GM19099 (cell line): ENCODE data around the gene FGGY.

Source experiments
- POLR2A ChIP-seq: IDR thresholded peaks from 3 replicates; pipeline ENCODE4 v1.6.1; 2011; ENCODE audit warnings: low read depth; ENCODE audit not compliant: insufficient read length; ENCODE audit errors: extremely low read depth

FGGY gene

GRCh38 chr1:59378621-59379370 is 81.9 kb downstream of the FGGY start:
- TF ChIP-seq POLR2A, result no peak

DNA sequence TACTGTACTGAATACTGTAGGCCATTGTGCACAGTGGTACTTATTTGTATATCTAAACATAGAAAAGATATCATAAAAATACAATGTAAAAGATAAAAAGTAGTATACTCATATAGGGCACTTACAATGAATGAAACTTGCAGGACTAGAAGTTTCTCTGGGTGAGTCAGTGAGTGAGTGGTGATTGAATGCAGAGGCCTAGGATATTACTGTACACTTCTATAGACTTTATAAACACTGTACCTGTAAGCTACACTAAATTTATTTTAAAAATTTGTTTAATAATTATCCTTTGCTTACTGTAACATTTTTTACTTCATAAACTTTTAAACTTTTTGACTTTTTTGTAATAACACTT is 82.5 kb downstream of the FGGY start:
- no peak for TF ChIP-seq POLR2A

DNA sequence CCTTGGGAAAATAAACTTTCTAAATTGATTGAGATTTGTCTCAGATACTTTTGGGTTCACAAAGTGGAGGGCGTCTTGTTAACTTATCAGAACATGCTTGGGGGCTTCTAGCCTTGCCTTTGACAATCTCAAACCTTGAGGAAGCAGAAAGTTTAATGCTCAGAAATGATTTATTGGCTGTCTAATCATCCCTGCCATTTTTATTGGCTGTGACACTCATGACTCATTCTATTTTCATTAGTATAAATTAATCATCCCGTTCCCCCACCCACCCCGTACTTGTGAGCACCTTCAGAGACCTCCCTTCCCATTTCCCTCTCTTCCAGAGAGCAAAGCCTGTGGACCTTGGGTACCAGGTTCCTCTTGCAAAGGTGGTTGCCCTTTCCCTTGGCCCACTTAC is 87.1 kb downstream of the FGGY start:
- no peak for TF ChIP-seq POLR2A

DNA sequence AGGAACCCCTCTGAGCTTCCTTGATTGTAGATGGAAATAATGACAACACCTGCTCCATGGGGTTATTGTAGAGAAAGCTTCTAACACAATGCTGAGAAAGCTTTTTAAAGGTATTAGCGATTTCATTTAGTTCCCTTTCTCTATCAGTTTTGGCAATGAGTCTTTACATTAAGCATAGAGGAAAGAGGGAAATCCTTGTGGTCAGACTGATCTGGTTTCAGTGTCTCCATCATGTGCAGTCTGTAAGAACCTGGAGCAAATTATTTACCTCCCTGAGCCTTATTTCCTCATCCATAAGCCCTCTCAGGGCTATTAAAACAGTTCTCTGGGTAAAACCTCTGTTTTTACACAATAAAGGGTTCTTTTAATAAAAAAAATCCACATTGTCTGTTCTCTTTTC is 87.5 kb downstream of the FGGY start:
- no peak for TF ChIP-seq POLR2A

- no peak for TF ChIP-seq POLR2A
These were observed 91.3 kb downstream of the FGGY start for GRCh38 chr1:59388191-59388590.

DNA sequence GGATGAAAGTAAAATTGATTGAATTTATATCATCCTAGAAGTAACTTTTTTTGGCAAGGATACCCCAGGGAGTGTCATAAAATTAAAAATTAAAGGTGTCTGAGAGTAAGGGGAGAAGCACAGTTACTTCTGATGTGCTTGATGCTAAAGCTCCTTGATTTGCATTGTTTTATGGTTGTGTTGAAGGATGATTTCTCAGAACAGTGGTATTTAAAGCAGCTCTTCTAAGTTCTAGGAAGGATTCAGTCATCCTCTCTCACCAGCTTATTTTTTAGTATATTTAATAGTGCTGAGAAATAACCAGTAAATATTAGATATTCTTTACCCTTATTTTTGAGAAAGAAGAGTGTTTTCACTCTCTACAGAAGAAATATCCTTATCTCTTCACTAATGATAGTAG is 93.0 kb downstream of the FGGY start:
- no peak for TF ChIP-seq POLR2A

DNA sequence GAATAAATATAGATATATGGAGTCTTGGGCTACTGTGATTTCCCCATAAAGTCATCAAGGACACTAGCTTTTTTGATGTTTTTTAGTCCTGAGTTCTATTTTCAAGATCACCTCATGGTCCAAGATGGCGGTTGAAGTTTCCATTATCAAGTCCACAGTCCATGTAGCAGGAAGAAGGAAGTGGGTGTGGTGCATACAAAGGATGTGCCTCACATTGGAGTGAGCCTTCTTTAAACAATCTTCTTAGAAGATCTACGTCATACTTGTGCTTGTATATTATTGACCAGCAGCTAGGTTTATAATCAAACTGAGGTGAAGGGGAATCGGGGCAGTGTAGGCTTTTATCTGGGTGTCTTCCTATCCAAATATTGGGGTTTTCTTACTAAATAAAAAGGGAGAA is 93.4 kb downstream of the FGGY start:
- no peak for TF ChIP-seq POLR2A

- no peak for TF ChIP-seq POLR2A
These were observed 94.6 kb downstream of the FGGY start for GRCh38 chr1:59391212-59392179.

GRCh38 chr1:59393211-59394180 is 96.6 kb downstream of the FGGY start:
- TF ChIP-seq POLR2A, result no peak

DNA sequence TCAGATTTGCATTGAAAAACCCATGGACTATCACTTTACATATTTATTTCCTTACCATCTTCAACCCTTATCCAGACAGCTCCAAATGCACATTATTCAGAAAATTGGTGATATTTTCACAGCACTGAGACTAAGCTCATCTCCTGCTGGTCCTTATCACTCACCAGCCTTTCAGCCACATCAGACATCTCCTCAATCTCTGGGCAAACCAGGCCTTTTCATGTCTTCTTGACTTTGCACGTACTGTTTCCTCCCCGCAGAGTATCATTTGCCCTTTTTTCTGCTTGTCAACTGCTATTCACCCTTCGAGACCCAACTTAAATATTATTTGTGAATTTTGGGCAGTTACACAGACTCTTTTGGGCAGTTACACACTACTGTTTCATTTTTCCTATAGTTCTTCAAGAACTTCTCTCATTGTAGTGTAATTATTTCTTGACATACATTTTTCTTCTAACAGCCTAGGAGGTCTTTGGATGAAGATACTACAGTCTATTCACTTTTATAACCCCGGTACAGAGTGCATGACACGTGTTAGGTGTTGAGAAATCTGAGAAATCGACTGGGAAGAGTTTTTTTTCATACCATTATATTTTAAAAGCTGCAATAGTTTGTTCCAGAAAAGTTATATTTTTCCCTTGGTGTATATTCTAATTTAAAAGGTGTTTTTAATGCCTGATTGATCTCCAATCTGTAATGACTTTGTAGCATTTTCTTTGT is 98.0 kb downstream of the FGGY start:
- no peak for TF ChIP-seq POLR2A

DNA sequence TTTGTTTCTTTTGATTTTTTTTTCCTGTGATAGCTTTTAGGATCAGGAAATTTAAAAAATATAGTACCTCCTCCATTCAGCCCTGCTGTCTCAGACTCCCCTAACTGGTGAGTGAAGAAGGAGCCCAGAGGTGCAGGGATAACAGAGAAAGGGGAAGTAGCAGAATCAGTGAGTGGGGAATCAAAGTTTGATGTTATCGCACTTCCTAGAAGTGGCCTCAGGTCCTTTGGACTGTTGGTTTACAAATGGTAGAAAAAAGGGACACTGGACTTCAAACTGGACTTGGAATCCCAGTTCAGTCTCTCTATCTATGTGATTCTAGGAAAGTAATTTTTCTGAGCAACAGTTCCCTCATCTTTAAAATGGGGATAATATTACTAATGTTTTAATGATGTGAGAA is 99.5 kb downstream of the FGGY start:
- no peak for TF ChIP-seq POLR2A

GRCh38 chr1:59397139-59397858 is 100.4 kb downstream of the FGGY start:
- TF ChIP-seq POLR2A, result no peak

- no peak for TF ChIP-seq POLR2A
These were observed 102.7 kb downstream of the FGGY start for GRCh38 chr1:59399642-59400041.

DNA sequence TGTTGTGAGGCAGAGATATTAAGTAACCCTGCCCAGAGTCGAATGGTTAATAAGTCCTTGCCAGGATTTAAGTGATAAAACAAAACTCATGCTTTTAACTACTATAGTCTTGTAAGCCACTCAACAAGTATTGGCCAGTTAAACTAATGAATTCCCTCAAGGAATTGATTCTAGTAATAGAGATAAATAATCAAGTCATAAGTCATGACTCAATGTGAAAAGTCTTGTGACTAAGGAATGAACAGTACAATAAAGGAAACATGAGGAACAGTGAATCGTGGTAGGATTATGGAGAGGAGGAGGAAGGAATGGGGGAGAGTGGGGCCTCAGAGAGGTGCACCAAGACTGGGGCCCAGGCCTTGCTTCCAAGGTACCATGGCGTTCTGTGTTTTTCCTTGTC is 104.7 kb downstream of the FGGY start:
- TF ChIP-seq POLR2A, result no peak
